Heart right ventricle (tissue), 16 donors: ENCODE measurements around the gene RTP2. TPM values are rescaled to one million over a fixed set of nuclear protein-coding genes. Genes with fewer than 3 reads are reported as not detected.

Experiments used
- ATAC-seq, 8 donors: fragments of 200-7000 bp; cut with Tn5 transposase; one replicate each; pipeline ENCODE4 v1.9.1; 2020; ENCODE audit warnings: mild to moderate bottlenecking in 8 of 8, moderate library complexity in 8 of 8, moderate number of reproducible peaks in 1 of 8
- DNase-seq, 2 donors: peaks; one replicate each; pipeline ENCODE4 v3.0.0-alpha.2; 2020
- H3K27ac ChIP-seq, 10 donors: fragments of 200-600 bp; sonication (generic) in 2 of 10; one replicate each; pipeline versions ENCODE4 v1.5.0 to v1.8.0; 2020 to 2022; ENCODE audit warnings: mild to moderate bottlenecking in 3 of 10
- H3K27me3 ChIP-seq, 7 donors: fragments of 200-600 bp; one replicate each; pipeline ENCODE4 v1.8.0; 2021 to 2022; ENCODE audit warnings: mild to moderate bottlenecking in 2 of 7
- H3K36me3 ChIP-seq, 9 donors: fragments of 200-600 bp; sonication (generic) in 1 of 9; one replicate each; pipeline versions ENCODE4 v1.5.0 to v1.8.0; 2020 to 2022; ENCODE audit warnings: mild to moderate bottlenecking in 2 of 9
- H3K4me1 ChIP-seq, 9 donors: fragments of 200-600 bp; sonication (generic) in 1 of 9; one replicate each; pipeline versions ENCODE4 v1.5.0 to v1.8.0; 2020 to 2022; ENCODE audit warnings: mild to moderate bottlenecking in 4 of 9
- H3K4me3 ChIP-seq, 10 donors: fragments of 200-600 bp; sonication (generic) in 2 of 10; one replicate each; pipeline versions ENCODE4 v1.5.0 to v1.8.0; 2020 to 2022; ENCODE audit warnings: mild to moderate bottlenecking in 7 of 10, moderate library complexity in 2 of 10
- H3K9me3 ChIP-seq, 11 donors: fragments of 200-600 bp in 10 of 11; sonication (generic) in 2 of 11; one replicate each; pipeline versions ENCODE4 v1.5.0 to v1.8.0; 2013 to 2022; ENCODE audit warnings: mild to moderate bottlenecking in 2 of 11, control low read depth in 1 of 11, moderate library complexity in 1 of 11
- CTCF ChIP-seq, 9 donors: fragments of 200-600 bp; sonication (generic) in 2 of 9; IDR thresholded peaks; one replicate each; pipeline versions ENCODE4 v1.5.0 to v1.8.0; 2021 to 2022; ENCODE audit warnings: antibody characterized with exemption in 9 of 9, mild to moderate bottlenecking in 5 of 9, moderate library complexity in 1 of 9
- WGBS, 2 donors: extraction: QIAGEN DNeasy Blood & Tissue Kit; methylation state at CpG; one replicate each; pipeline ENCODE4 v1.1.7; 2013; ENCODE audit warnings: inconsistent platforms in 1 of 2; 5-methylcytosine and 5-hydroxymethylcytosine counted together
- intact Hi-C, 10 donors: fragments of 100-400 bp; cut with DNase I; formaldehyde crosslinking; loops; one replicate each; pipeline versions ENCODE4 v1.11.1 to v1.14.2; 2022
- polyA plus RNA-seq, 2 donors: library from polyadenylated mRNA; stranded (reverse); fragments of 200-250 nt; gene quantifications; one replicate each; pipeline ENCODE4 v1.2.3, GENCODE V29; 2013
- total RNA-seq, 10 donors: library from RNA; stranded (reverse); fragmentation: NEBNext Ultra II Directional in 3 of 10; extraction: Animal tissue kit (Norgen Biotek cat#: 25700) in 3 of 10; gene quantifications; one replicate each; pipeline versions ENCODE4 v1.2.1 to v1.2.4, GENCODE V29; 2021 to 2023
- donor health status: Arrhythmogenic right ventricular cardiomyopathy.
- donor health status: ischemic (EF 13 %, LVEDD 7.1; RV severe dilation, severe dysfunction).
- donor health status: healthy with polysubstance abuse.
- donor health status: DM: no; HTN: yes; CAD: no.
- donor health status: DM: no; HTN: no; CAD: no.
- donor health status: ischemic (EF 25% LVEDD 6.9; RV normal size, moderate dysfunction).
- donor health status: ischemic (EF 25% LVEDD 5.7; RV mildly dilated, moderate dysfunction).
- donor health status: healthy.
- donor health status: DM: yes; HTN: yes; CAD: no.
- donor health status: Ischemic cardiomyopathy.
- donor health status: ischemic (EF 35%, LVEDD 5.7; RV mildly dilated, moderate dysfunction).
- donor health status: nonischemic (EF 11% LVEDD 7.7; RV severe dilation, severe dysfunction).
- donor health status: DM: yes; HTN: yes; CAD: no.
- donor health status: PGD.
- donor health status: ischemic (EF 29% LVEDD 5.4; RV normal size, mild dysfunction).
- donor health status: nonischemic (EF 23%, LVEDD 6.1; RV moderate dilation, normal function).

RTP2 gene
- total and polyA plus RNA-seq, 12 donors = not detected

DNA sequence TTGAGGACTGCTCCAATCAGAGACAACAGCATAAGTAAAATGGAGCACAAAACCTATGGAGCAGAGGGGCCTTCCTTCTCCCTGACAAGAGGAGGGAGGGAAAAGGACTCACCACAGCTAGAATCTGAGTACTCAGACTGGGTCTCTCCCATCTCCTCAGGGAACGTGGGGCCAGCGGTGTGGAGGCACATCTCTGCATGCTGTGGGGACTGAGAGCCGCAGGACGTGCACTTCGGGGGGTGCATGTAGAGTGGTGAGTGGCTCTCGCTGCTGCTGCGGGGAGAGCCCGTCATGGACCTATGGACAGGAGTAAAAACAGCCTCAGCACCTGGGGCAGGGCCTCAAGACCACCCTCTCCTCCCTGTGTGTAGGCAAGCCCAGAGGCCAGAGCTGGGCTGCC lies 25.9 kb upstream of the RTP2 start:
- no peak overlapping the region for H3K27ac ChIP-seq
- DNase-seq (no peak), ATAC-seq (no peak)
- intact Hi-C loops = no loop called here
- peaks cover 12 to 100% (median 88%) of the 10 kb centered on the region in 9 donors for H3K36me3 ChIP-seq
- H3K27me3 ChIP-seq = no peaks in the 10 kb centered on the region
- peaks cover 0 to 28% (median 14%) of the 10 kb centered on the region in 9 donors for H3K4me1 ChIP-seq
- 85 to 95% methylated on average over 8 of the region's 8 CpGs for WGBS, 2 donors
- H3K9me3 ChIP-seq = no peaks in the 10 kb centered on the region
- TF ChIP-seq CTCF (IDR thresholded peaks at IDR 0.05) = no peak
- no peak overlapping the region for H3K4me3 ChIP-seq

- intact Hi-C loops = no loop called here
- Histone ChIP-seq H3K27ac (peak overlapping the region in 1 of 10 donors; percentile 20), H3K9me3 (no peaks in the 10 kb centered on the region), H3K4me1 (peaks cover 0 to 14% (median 6%) of the 10 kb centered on the region in 9 donors), H3K27me3 (no peaks in the 10 kb centered on the region), H3K36me3 (peaks cover 12 to 100% (median 96%) of the 10 kb centered on the region in 9 donors), H3K4me3 (no peak overlapping the region)
- TF ChIP-seq CTCF (IDR thresholded peaks at IDR 0.05) = no peak
- DNase-seq (no peak), ATAC-seq (no peak)
- WGBS, 2 donors = 94 to 98% methylated on average over 13 of the region's 13 CpGs
Observed at GRCh38 chr3:187726564-187726963, 24.2 kb upstream of the RTP2 start.

DNA sequence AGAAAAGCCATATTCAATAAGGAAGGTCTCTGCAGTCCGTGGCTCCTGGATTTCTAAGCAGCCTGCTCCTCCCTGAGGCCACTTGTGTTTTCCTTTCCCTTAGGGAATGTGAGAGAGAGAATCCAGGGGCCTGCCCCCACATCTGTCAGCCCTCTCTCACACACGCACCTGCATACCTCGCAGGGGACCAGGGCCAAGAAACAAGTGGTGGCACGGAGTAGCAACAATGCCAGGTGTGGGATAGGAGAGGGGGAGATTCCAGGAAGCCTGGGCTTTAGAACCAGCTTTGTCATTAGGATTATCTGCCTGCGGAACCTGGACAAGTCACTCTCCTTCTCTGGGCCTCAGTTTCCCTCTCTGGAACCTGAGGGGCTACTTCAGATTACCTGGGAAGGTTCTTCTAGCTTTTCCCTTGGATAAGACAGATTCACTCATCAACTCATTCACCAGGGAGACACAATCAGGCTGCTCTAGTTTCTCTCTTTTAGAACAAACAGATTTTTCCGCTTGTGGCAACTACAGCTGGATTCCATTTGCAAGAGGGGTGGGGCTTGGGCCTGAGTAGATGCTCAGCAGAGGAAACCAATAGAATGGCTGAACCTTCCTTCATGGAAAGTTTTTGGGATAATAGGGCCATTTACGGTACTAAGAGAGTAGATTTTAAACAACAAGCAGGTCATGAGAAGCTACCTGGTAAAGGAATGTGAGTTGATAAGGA lies 23.5 kb upstream of the RTP2 start:
- ATAC-seq (no peak), DNase-seq (no peak)
- Histone ChIP-seq H3K4me3 (no peak overlapping the region), H3K27me3 (no peaks in the 10 kb centered on the region), H3K27ac (no peak overlapping the region), H3K36me3 (peaks cover 12 to 100% (median 96%) of the 10 kb centered on the region in 9 donors), H3K9me3 (no peaks in the 10 kb centered on the region), H3K4me1 (peaks cover 0 to 7% (median 0%) of the 10 kb centered on the region in 9 donors)
- no peak for TF ChIP-seq CTCF (IDR thresholded peaks at IDR 0.05)
- 85% methylated on average over 7 of the region's 7 CpGs for WGBS, 2 donors
- intact Hi-C loops = no loop called here

GRCh38 chr3:187725224-187725623 lies 22.9 kb upstream of the RTP2 start:
- H3K27ac ChIP-seq = no peak overlapping the region
- TF ChIP-seq CTCF (IDR thresholded peaks at IDR 0.05) = no peak
- H3K4me1 ChIP-seq = peaks cover 0 to 2% (median 0%) of the 10 kb centered on the region in 9 donors
- no peaks in the 10 kb centered on the region for H3K27me3 ChIP-seq
- no peaks in the 10 kb centered on the region for H3K9me3 ChIP-seq
- WGBS, 2 donors = 91 to 93% methylated on average over 22 of the region's 22 CpGs
- no peak overlapping the region for H3K4me3 ChIP-seq
- ATAC-seq (peak in 1 of 8 donors; percentile 38), DNase-seq (no peak)
- H3K36me3 ChIP-seq = peaks cover 12 to 100% (median 91%) of the 10 kb centered on the region in 9 donors
- intact Hi-C loops = no loop called here
